Ramos (cell line): ENCODE results near the gene HDAC7.

Source experiments
- in situ Hi-C: fragments of 300-500 bp; cut with MboI; formaldehyde crosslinking; loops from one replicate; pipeline ENCODE4 v1.14.3; 2022; ENCODE audit warnings: low sequenced_read_pairs; ENCODE audit not compliant: unreplicated experiment

Gene HDAC7

DNA sequence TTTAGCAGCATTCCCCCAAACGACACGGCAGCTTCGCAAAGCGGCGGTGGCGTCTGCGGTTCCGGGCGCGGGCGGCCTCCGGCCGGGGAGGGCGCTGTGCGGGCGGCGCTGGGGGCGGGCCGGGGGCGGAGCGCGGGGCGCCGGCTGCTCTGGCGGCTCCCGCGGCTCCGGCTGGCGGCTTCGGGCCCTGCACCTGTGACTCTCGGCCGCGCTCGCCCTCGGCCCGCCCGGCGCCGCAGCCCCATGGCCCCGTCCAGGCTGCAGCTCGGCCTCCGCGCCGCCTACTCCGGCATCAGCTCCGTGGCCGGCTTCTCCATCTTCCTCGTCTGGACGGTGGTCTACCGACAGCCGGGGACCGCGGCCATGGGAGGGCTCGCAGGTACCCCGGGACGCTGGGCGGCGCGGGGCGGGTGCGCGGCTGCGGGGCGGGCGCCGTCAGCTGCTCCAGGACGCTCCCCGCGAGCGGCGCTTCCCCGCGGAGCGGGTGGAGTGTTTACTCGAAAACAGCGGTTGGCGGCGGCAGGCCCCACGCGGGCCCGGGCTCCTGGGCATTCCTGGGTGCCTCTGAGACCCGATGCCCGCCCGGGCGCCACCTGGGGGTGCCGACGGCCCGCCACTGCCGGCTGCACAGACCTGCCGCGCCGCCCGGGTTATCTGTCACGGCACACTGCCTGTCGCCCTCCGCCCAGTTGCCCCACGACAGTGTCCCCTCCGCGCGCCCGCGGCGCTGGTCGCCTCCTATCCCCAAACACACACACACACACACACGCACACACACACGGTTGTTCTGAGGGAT is 46.4 kb downstream of the HDAC7 start, which contains the start of gene SLC48A1:
TSS of gene SLC48A1 (plus strand) at position 177 of the 796 bp plus-strand sequence. CDS start at position 244, 67 bp downstream.
- in situ Hi-C loops: no loop called here

DNA sequence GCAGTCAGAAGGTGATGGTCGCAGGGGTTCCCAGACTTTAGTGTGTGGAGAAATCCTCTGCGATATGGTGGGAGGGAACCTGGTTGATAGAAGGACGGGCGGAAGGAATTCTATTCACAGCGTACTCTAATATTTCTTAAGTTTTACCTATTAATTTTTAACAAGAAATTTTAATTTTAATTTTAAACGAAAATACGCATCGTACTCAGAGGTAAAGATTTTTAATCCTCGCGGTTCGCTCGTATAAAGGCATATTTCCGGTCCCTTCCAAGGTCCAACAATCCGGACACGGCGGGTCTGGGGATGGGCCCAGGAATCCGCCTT is 47.0 kb downstream of the HDAC7 start:
- in situ Hi-C loops: no loop called here

DNA sequence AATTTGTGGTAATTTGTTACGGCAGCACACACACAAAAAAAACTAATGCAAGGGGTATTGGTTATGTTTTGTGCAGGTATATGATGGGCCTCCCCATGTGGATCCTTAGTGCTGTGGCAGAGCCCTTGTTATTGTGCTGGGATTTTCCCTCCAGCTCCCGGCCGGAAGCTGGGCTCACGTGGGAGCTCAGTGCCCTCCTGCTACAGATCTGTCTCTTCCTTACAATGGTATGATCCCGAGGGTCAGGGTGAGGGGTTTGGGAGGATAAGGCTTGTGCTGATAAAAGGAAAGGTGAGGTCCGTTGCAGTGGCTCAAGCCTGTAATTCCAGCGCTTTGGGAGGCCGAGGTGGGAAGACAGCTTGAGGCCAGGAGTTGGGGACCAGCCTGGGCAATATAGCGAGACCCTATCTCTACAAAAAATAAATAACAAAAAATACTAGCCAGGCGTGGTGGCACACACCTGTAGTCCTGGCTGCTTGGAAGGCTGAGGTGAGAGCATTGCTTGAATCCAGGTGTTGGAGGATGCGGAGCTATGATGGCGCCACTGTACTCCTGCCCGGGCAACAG is 47.5 kb downstream of the HDAC7 start:
- in situ Hi-C loops: no loop called here

DNA sequence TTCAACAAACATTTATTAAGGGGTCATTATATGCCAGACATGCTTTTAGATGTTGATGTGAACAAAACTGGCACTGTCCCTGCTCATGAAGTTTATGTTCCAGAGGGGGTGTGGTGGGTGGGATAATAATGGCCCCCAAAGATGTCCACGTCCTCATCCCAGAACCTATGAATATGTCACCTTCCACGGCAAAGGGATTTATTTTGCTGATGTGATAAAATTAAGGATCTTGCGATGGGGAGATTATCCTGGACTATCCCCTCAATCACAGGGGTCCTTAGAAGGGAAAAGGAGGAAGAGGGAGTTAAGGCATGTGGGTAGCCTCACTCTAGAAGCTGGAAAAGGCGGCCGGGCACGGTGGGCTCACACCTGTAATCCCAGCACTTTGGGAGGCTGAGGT is 48.4 kb downstream of the HDAC7 start:
- in situ Hi-C loops: no loop called here

DNA sequence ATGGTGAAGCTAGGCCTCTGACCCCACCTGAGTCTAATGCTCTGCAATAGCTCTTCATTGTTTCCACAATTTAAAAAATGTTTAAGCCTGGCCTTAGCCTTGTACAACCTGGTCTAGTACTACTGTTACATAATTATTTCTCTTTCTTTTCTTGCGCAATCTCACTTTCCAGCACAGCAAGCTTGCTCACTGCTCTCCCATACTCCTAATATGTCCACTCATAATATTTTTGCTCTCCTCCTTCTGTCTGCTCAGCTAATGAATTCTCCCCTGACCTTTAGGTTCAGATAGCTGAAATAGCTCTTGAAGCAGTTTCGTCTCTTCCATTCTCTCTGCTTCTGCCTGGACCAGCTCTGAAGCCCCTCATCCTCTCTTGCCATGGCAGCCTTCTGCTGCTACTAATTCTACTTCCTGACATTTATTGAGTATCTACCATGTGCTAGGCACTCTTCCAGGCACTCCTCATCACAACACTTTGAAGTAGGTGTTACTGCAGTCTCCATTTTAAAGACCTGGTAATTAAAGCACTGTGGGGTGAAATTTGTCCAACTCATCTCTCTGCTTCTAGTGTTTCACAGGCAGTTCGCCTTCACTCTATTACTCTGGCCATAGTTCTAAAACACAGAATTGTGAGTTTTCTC is 49.5 kb downstream of the HDAC7 start:
- in situ Hi-C loops: no loop called here

DNA sequence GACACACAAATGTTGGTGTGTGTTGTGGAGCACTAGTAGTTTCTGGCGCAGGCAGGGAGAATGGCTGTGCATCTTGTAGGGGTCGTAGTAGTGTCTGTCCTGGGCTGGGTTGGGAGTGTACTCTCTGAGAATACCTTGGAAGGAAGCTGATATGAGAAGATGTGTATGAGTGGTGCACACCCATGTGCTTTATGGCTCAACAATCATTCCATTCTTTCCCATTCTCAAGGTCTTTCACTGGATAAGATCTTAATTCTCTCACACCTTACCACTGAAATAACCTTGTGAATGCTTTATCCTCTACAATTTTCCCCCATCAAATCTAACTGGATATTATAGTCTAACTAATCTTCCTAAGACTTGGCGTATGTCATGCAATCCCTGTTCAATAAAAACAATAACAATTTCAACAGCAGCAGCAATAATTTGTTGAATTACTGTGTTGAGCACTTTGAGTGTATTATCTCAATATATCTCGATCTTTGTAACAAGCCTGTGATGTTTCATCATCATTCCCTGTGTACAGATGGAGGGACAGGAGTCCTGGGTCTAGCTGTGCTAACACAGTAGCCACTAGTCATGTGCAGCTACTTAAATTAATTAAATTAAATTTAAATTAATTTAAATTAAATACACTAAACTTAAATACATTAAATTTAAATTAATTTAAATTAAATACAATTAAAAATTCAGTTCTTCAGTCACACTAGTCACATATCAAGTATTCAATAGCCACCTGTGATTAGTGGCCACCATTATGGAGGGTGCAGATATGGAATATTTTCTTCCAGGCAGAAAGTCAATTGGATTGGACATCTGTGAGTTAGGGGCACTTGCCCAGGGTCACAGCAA is 50.2 kb downstream of the HDAC7 start:
- in situ Hi-C loops: no loop called here

DNA sequence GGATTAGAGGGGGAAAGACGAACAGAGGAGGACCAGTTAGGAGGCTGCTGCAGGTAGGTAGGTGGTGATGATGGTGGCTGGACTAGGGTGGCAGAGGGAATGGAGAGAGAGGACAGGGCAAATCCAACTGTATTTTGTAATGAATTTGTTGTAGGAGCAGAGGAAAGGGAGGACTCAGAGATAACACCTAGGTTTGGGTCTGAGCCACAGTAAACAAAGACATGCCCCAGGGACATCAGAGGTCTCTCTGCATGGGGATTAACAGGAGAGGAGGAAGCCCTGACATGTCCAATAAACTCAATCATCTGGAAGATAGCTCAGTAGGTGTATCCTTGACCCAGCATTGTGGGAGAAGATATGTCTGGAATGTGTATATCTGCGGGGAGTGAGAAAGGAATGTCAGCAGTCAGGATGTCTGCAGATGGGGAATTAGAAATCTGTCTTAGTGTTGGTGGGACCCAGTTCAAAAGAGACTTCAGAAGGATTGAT is 51.3 kb downstream of the HDAC7 start:
- in situ Hi-C loops: no loop called here

DNA sequence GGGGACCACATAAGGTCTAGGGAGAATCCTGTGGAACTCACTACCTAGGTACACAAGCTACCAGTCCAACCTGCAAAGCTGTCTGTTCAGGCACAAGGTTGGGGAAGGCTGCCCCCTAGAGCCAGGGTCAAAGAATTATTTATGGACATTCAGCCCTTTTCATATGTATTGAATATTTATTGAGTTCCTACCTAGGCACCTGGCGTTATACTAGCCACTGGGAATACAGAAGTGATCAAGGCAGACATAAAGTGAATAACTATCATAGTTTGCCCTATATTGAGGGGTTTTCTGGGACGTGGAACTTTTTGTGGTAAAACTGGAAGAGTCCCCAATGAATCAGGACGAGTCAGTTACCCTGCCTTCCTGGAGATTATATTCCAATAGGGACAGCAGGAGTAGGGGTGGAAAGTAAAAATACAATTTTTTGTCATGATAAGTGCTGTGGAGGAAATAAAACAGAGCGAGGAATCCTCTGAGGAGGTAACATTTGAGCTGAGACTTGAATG is 52.4 kb downstream of the HDAC7 start:
- in situ Hi-C loops: no loop called here

DNA sequence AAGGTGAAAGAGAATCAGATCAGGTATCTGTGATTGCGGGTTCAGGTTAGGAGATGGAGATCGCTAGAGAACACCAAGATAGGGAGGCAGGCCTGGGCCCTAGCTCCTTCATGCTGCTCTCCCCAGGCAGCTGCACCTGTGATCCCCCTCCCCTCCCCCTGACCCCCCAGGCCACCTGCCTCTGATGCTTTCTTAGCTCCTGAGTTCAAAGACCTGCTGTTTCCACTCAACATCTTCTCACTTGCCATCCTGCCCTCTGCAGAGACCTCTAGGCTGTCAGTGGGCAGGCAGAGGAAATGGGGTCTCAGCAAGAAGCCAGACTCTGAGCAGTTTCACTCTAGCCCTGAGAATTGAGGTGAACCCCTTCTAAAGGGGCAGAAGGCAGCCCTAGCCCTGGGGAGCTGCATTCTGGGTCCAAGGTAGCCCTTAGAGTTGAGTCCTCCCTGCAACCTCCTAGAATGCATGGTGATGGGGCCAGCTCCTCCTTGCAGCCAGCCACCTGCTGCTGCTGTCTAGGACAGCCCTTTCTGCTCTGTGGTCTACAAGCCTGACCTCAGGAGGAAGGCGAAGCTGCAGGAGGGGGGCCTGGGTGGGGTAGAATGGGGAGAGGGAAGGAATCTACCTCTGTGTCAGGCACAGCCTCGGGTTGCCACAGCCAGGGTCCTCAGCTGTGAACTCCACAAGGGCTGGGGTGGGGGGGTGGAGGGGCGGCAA is 53.0 kb downstream of the HDAC7 start:
- in situ Hi-C loops: no loop called here

DNA sequence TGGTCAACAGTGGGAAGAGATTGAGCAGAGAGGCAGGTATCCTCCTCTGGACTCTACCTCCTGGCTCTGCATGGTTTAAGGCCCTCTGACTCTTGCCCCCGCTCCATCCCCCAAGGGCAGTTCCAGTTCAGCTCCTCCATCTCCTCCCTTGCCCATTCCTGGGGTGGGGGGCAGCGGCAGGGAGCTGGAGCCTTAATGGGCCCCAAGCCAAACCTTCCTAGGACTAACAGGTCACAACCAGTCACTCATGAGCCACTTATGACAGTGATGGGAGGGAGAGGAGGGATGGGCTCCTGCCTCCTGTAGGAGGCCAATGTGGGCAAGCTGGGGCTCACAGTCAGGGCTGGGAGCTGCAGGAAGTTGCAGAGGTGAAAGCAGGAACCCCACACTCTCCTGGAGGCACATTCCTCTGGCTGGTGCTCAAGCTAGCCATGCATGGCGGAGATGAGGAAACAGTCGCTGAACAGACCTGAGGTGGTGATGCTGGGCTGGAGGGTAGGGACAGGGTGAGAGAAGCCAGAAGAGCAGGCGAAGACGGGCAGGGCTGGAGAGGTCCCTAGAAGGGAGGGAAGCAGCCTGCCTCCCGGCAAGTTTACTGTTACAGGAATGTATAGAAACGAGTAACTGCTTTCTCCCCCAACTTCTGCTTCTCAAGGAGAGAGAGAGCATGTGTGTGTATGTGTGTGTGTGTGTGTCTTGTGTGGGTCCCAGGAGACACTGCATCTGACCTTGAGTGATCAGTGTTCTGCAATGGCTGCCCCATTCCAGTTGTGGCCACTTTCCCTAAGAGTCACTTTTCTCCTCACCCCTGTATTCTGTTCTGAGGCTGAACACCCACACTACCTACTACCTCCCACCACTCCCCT is 56.0 kb downstream of the HDAC7 start:
- in situ Hi-C loops: no loop called here

DNA sequence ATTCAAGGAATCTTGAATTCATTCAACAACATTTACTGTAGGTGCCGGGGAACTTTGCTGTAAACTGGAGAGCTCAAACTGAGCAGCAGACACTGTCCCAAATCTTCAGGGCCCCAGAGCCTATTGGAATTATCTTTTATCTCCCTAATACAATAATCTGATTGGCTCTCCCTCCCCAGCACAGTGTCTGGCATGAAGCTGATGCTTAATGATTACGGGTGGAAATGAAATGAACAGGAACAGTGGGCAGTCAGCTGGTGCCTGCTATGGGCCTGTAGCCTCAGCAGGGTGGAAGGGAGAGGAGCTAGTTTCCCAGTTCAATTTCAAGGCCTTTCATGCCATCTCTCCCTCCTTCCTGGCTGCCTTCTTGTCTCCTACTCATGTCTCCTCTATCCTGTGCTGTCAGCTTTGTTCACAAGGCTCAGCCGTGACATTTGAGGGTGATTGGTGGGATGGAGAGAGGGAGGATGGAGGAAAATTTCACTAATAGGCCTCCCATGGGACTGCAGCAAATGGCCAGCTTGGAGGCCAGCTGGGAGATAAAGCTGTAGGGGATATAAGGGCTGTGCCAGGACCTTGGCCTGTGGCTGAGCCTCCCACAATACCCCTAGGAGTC is 56.7 kb downstream of the HDAC7 start:
- in situ Hi-C loops: no loop called here

DNA sequence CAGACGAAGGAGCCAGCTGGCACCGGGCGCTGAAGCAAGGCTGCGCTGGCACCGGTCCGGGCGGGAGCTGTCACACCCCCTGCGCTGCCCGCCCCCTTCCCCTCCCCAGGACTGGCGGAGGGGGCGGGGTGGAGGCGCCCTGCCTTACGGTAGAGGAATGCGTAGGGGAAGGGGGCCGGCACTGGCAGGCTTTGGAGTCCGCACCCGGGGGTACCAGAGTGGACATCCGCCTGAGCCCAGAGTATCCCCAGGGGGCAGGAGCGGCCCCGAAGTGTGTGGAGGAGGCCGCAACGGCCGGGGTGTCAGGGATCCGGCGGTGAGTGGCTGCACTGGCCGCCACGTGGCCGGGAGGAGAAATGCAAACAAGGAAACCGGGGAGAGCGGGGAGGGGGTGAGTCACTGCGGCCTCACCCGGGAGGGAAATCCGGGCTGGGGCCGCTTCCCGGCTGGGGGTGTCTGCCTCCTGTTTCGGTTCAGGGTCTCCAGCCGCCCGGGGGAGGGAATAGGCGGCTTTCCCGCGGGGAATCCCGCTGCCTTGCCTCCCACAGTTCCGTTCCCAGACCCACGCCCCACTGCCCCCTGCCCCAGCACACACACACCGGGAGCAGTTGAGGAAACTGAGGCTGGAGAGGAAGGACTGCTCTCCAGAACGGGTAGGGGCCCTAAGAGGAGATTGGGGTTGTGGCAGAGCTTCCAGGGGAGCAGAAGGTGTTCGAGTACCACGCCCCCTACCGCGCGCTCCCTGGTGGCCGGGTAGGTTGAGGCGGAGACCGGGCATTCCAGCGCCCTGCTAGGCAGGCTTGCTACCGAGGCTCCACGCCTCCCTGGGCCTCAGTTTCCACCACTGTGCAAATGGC is 60.6 kb downstream of the HDAC7 start, which contains the start of gene RAPGEF3:
TSS of gene RAPGEF3 (minus strand) at position 47 of the 857 bp plus-strand sequence. CDS start 324 bp downstream, outside the sequence.
- in situ Hi-C loops: no loop called here

DNA sequence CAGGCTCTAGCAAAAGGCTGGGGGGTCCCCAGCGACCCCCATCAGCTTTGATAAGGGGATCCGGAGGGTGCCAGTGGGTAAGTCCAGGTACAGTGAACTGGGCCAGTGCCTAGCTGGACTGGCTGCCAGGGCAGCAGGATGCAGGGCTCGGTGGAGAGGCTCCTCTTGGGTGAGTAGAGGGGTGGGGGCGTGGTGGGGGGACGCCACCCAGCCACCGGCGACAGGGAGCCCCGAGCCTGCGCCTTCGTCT is 61.2 kb downstream of the HDAC7 start:
- in situ Hi-C loops: no loop called here

DNA sequence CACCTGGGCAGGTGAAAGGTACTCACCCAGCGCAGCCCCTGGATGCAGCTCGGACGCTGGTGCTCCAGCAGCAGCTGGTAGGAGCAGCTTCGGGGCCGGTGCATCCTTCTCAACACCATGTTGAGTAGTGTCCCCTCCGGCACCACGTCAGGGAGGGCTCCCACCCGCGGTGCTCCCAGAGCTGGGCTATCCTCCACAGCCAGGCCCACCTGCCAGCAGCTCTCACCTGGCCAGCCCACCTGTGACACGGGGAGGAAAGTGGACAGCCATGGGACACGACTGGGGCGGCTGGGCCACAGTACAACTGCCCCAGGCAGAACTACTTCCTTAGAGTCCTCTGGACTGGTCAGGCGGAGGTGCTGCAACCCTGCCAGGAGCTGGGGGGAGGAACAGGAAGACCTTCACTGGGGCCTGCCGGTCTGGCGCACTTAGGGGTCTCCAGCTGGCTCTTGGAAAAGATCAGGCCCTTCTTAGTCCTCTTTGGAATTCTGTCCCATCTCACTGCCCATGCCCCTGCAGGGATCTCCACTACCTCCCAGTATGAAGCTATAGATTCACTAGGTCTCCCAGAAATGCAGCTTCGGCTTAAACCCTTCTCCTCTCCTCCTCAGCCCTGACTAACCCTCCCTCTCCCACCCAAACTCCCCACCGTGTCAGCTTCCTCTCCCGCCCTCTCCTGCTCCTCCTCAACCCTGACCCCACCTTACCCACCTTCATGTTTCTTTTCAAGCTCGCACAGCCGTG is 61.7 kb downstream of the HDAC7 start:
- in situ Hi-C loops: no loop called here

DNA sequence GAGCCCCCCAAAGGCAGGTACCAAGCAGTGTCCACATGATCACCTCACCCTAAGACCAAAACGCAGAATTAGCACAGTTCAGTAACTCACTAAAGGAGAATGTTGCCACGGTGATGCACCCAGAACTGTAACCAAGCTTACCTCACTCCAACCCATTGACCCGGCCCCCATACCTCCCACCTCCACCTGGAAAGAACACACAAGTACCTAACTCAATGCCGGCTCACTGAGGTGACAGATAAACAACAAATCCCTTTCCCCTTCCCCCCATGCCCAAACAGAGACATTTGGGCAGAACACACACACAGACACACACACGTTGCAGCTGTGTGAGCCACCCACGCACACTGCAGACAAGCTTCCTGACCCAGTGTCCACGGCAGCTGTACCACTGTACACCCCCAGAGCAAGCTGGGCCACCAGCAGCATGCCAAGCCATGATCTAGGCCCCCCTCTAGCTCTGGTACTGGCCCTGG is 62.3 kb downstream of the HDAC7 start:
- in situ Hi-C loops: no loop called here

DNA sequence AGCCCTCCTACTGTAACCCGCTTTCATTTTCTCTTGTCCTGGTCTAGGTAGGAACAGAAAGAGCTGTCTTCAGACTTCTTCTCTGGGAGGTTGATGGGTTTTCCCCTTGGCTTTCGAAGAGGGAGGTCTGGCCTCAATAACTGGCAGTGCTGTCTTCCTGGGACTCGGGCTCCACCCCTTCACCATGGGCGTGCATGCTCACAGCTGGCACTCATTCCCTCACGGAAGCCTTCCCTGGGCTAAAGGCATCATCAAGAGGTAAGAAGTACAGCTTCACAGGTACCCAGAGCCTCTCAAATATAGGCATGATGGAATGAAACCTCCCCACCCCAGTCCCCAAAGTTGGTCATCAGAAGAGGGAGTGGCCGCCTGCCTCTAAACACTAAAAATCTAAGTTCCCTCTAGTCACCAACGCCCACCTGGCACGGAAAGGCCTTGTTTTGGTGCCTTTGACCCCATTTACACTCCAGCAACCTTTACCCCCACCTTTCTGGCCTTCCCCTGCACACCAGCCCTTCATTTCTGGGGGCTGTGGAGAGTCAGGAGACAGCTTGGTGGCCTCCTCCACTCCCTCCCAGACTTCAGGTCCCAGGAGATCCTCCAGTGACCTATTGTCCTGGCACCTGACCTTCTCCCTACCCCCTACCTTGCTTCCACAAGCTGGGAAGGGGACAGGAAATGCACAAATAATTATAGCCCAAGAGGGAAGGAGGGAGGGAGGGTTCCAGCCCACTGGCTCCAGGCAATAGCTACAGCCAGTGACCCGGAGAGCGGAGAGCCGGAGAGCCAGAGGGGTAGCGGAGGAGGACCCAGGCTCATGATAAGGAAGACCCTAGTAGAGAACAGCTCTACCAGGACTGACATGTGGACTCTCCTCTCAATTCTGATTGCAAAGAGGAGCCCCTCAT is 63.8 kb downstream of the HDAC7 start:
- in situ Hi-C loops: no loop called here
